ENCODE data around the gene S1PR4.
"Not testable (repeated sequence)": the region's sequence is repeated elsewhere in the genome, so short reads cannot be mapped to it uniquely, and the experiment has no call there.

The S1PR4 gene

DNA sequence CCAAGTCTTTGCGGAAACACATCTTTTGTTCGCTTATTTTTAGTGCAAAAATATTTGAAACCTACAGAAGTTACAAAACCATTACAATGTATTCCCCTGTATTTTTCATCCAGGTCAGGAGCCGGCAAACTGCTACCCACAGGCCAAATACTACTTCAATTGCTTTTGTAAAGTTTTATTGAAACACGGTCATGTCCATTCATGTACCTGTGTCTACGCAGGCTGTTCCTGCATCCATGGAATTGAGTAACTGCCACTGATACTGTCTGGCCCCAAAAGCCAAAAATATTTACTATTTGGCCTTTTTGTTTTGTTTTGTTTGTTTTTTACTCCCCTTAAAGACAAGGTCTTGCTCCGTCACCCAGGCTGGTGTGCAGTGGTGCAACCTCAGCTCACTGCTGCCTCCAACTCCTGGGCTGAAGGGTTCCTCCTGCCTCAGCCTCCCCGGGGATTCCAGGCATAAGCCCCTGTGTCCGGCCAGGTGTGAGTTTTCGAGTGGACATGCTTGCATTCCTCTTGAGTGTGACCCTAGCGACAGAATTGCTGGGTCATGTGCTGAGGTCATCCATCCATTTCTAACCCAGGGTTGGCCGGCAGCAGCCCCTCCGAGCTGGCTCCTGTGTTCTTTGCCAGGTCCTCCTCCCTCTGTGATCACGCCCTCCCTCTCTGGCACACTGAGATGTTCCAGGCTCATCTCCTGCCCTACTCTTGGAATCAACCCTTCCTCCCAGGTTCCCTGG lies 10.9 kb upstream of the S1PR4 start:
- no peaks in the 10 kb centered on the region for H3K27me3 ChIP-seq (replicated peaks; ENCODE audit: control insufficient read depth, insufficient read depth, low read length)
- DNase-seq (ENCODE audit: extremely low read depth, insufficient read length) = no peak
- H3K36me3 ChIP-seq (ENCODE audit: control insufficient read depth, insufficient read depth, low read length) = no peaks in the 10 kb centered on the region; the same call in none of the 2 replicates
- TF ChIP-seq, protein P1, sequence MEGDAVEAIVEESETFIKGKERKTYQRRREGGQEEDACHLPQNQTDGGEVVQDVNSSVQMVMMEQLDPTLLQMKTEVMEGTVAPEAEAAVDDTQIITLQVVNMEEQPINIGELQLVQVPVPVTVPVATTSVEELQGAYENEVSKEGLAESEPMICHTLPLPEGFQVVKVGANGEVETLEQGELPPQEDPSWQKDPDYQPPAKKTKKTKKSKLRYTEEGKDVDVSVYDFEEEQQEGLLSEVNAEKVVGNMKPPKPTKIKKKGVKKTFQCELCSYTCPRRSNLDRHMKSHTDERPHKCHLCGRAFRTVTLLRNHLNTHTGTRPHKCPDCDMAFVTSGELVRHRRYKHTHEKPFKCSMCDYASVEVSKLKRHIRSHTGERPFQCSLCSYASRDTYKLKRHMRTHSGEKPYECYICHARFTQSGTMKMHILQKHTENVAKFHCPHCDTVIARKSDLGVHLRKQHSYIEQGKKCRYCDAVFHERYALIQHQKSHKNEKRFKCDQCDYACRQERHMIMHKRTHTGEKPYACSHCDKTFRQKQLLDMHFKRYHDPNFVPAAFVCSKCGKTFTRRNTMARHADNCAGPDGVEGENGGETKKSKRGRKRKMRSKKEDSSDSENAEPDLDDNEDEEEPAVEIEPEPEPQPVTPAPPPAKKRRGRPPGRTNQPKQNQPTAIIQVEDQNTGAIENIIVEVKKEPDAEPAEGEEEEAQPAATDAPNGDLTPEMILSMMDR (IDR thresholded peaks at IDR 0.05; ENCODE audit: insufficient read depth, low read length, poor library complexity, severe bottlenecking) = no peak
- no peak overlapping the region for H3K4me3 ChIP-seq (replicated peaks; ENCODE audit: low read depth, low read length)

DNA sequence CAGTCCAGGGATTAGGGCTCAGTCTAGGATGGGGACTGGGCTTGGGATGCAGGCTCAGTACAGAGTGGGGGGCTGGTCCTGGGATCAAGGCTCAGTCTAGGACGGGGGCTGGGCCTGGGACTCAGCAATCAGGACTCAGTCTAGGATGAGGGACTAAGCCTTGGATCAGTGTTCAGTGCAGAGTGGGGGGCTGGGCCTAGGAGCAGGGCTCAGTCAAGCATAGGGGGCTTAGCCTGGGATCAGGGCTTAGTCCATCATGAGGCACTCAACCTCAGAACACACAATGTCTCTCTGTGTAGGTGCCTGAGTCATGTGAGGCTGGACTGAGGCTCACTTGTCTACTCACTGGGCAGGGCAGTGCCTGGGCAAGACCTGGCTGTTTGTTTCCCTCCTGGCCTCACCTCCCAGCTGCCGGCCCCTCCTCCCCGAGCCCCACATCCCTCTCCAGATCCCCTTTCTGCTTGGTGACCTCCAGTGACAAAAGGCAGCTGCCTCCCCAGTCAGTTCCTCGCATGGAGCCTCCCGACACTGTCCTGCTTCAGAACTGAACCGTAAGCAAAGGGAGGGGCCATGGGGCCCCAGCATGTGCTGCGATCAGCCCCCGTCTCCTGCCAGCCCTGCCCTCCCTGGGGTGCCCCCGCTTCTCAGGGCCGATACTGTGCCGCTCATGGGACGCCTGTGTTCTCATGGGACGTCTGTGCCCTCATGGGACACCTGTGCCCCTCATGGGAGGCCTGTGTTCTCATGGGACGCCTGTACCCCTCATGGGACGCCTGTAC lies 6.5 kb upstream of the S1PR4 start:
- TF ChIP-seq, protein P1 (IDR thresholded peaks at IDR 0.05; ENCODE audit: insufficient read depth, low read length, poor library complexity, severe bottlenecking) = no peak
- DNase-seq (ENCODE audit: extremely low read depth, insufficient read length) = no peak
- Histone ChIP-seq H3K4me3 (replicated peaks; ENCODE audit: low read depth, low read length) (no peak overlapping the region), H3K27me3 (replicated peaks; ENCODE audit: control insufficient read depth, insufficient read depth, low read length) (no peaks in the 10 kb centered on the region), H3K36me3 (ENCODE audit: control insufficient read depth, insufficient read depth, low read length) (no peaks in the 10 kb centered on the region)

DNA sequence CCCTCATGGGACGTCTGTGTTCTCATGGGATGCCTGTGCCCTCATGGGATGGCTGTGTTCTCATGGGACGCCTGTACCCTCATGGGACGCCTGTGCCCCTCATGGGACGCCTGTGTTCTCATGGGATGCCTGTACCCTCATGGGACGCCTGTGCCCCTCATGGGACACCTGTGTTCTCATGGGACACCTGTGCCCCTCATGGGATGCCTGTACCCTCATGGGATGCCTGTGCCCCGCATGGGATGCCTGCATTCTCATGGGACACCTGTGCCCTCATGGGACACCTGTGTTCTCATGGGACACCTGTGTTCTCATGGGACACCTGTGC lies 5.9 kb upstream of the S1PR4 start:
- not testable (repeated sequence) for H3K4me3 ChIP-seq (replicated peaks; ENCODE audit: low read depth, low read length); H3K27me3 ChIP-seq (replicated peaks; ENCODE audit: control insufficient read depth, insufficient read depth, low read length); H3K36me3 ChIP-seq (ENCODE audit: control insufficient read depth, insufficient read depth, low read length); DNase-seq (ENCODE audit: extremely low read depth, insufficient read length)

DNA sequence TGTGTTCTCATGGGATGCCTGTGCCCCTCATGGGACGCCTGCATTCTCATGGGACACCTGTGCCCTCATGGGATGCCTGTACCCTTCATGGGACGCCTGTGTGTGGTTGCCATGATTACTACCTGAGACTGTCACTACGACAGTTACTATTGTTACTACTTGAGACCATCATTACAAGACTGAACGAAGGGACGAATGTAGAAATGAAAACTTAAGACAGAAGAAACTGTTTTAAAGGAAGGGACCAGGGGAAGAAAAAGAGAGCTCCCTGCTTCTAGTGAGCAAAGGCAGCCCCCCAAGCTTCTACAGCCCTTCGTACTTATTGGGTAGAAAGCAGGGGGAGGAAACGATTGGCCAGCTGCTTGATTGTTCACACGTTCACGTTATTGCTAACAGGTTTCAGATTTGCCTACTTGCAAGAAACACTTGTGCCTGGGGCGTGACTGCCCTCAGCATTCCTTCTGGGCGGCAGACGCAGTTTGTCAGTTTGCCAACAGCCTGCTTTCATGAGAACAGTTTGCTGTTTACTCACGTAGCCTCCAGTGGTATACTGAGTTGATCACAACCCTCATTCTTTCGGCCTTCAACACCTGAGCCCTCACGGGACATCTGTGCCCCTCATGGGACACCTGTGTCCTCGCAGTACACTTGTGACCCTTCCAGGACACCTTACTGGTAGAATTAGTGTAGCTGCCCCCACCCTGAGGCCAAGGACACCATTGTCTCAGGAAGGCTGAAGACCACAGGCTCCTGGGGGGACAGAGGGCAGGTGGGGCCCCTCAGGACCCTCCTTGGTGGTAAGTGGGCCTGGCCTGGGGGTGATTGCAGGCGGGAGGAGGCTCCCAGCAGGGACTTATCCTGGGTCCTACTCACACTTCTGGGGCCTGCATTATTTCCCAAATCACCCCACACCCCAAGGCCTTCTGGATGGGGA lies 2.5 kb upstream of the S1PR4 start:
- no peak for DNase-seq (ENCODE audit: extremely low read depth, insufficient read length)
- TF ChIP-seq, protein P1 (IDR thresholded peaks at IDR 0.05; ENCODE audit: insufficient read depth, low read length, poor library complexity, severe bottlenecking) = no peak
- no peaks in the 10 kb centered on the region for H3K27me3 ChIP-seq (replicated peaks; ENCODE audit: control insufficient read depth, insufficient read depth, low read length)
- H3K36me3 ChIP-seq (ENCODE audit: control insufficient read depth, insufficient read depth, low read length) = no peaks in the 10 kb centered on the region
- peak overlapping the region; percentile 28; the same call in 1 of the 2 replicates for H3K4me3 ChIP-seq (replicated peaks; ENCODE audit: low read depth, low read length)

DNA sequence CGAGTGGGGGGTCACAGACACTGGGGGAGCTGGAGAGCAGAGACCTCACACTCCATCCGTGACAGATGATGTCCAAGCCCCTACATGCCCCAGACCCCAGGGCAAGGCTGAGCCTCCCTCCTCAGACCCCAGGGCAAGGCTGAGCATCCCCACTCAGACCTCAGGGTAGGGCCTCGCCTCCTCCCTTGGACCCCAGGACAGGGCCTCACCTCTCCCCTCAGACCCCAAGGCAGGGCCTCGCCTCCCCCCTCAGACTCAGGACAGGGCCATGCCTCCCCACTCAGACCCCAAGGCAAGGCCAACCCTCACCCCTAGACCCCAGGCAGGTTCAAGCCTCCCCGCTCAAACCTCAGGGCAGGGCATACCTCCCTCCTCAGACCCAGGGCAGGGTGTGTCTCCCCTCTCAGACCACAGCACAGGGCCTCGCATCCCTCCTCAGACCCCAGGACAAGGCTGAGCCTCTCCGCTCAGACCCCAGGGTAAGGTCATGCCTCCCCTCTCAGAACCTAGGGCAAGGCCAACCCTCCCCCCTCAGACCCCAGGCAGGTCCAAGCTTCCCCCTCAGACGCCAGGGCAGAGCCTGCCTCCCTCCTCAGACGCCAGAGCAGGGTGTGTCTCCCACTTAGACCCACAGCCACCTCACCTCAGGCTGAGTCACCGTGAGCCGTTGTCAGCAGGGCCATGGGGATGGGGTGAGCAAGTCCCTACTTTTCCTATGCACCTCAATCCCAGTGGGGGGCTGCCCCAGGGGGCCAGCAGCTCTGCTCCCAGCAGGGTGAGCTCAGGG lies 1.7 kb upstream of the S1PR4 start:
- no peaks in the 10 kb centered on the region for H3K36me3 ChIP-seq (ENCODE audit: control insufficient read depth, insufficient read depth, low read length)
- TF ChIP-seq, protein P1 (IDR thresholded peaks at IDR 0.05; ENCODE audit: insufficient read depth, low read length, poor library complexity, severe bottlenecking) = no peak

More for the DNA sequence above, 1.7 kb upstream of the S1PR4 start:
- Histone ChIP-seq H3K27me3 (replicated peaks; ENCODE audit: control insufficient read depth, insufficient read depth, low read length) (no peaks in the 10 kb centered on the region), H3K4me3 (replicated peaks; ENCODE audit: low read depth, low read length) (peak overlapping the region; percentile 28)
- no peak for DNase-seq (ENCODE audit: extremely low read depth, insufficient read length)
